Stimulated activated memory B cell treated with anti-CD40 and anti-IgM and Interleukin-4, amounts not matched to agents 10 μg/mL and 1 μg/mL and 100 μg/mL, for 72 hours (primary cell): ENCODE results near the gene TMEM19.
"Not testable (repeated sequence)": the region's sequence is repeated elsewhere in the genome, so short reads cannot be mapped to it uniquely, and the experiment has no call there.

Experiments used
- ATAC-seq: fragments of 150-1000 bp; cut with Tn5 transposase; 2 replicates; pipeline ENCODE4 v1.10.0; 2021
- H3K27ac Mint-ChIP-seq: one replicate; pipeline ENCODE4 v1.8.0; 2022; ENCODE audit warnings: mild to moderate bottlenecking, mixed read lengths
- H3K27me3 Mint-ChIP-seq: one replicate; pipeline ENCODE4 v1.8.0; 2022; ENCODE audit warnings: mixed read lengths
- H3K36me3 Mint-ChIP-seq: one replicate; pipeline ENCODE4 v1.8.0; 2022; ENCODE audit warnings: mixed read lengths
- H3K4me1 Mint-ChIP-seq: one replicate; pipeline ENCODE4 v1.8.0; 2022; ENCODE audit warnings: mixed read lengths
- H3K4me3 Mint-ChIP-seq: one replicate; pipeline ENCODE4 v1.8.0; 2022; ENCODE audit warnings: mild to moderate bottlenecking, moderate library complexity, mixed read lengths
- H3K9me3 Mint-ChIP-seq: one replicate; pipeline ENCODE4 v1.8.0; 2022; ENCODE audit warnings: mixed read lengths

TMEM19 gene

DNA sequence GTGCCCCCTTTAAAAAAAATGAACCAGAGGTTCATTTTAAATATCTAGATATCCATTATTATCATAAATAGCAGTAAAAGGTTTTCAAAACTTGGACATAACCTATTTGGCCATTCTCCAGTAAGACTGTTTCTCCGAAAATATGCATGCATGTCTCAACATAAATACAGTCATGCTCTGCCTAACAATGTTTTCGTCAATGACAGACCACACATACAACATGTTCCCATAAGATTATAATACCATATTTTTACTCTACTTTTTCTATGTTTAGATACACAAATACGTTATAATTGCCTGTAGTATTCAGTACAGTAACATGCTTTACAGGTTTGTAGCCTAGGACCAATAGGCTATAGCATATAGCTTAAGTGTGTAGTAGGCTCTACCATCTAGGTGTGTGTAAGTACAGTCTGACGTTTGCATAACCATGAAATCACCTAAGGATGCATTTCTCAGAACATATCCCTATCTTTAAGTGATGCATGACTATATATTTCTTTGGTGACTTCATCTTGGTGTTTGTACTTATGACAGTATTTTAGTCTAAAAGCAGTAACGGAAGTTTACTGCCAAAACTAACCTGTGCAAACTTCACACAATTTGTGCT, 3.2 kb downstream of the TMEM19 start:
- Mint-ChIP-seq H3K4me1 (peaks cover 42% of the 10 kb centered on the region), H3K4me3 (peak overlapping the region; percentile 96), H3K27ac (peak overlapping the region; percentile 88), H3K27me3 (no peaks in the 10 kb centered on the region), H3K9me3 (no peaks in the 10 kb centered on the region), H3K36me3 (peaks cover 5% of the 10 kb centered on the region)
- ATAC-seq = no peak

DNA sequence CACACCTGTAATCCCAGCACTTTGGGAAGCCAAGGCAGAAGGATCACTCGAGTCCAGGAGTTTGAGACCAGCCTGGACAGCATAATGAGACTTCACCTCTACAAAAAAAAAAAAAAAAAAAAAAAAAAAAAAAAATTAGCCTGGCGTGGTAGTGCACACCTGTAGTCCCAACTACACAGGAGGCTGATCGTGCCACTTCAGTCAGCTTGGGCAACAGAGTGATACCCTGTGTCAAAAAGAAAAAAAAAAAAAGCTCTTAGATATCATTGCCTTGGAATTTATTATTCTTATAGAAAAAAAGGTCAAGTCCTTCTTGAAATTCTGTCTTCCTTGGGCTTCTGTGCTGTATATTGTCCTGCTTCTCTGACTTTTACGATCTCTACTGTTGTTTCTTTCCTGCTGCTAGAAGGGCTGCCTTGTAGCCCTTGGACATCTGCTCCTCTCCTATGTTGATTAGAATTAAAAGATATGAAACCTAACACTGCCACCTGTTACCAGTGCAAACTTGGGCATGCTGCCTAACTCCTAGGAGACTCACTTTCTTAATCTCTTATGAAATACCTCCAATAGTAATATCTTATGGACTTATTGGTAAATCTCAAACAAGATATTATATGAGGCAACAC, 5.7 kb downstream of the TMEM19 start:
- no peaks in the 10 kb centered on the region for H3K27me3 Mint-ChIP-seq
- no peaks in the 10 kb centered on the region for H3K9me3 Mint-ChIP-seq
- peak overlapping the region; percentile 46 for H3K4me3 Mint-ChIP-seq
- H3K36me3 Mint-ChIP-seq = peaks cover 5% of the 10 kb centered on the region
- H3K27ac Mint-ChIP-seq = peak overlapping the region; percentile 70
- H3K4me1 Mint-ChIP-seq = peaks cover 56% of the 10 kb centered on the region
- ATAC-seq = no peak

DNA sequence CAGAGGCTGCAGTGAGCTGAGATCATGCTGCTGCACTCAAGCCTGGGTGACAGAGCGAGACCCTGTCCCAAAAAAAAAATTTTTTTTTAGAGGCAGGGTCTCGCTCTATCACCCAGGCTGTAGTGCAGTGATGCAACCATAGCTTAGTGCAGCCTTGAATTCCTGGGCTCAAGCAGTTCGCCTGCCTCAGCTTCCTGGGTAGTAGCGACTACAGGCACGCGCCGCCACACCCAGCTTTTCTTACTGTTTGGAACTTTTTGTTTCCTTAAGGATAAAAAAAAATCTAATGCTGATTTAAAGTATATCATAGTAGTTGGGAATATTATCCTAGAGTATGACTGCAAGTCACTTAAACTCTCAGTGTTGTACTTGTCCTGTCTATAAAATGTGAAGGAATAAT, 7.2 kb downstream of the TMEM19 start:
- no peaks in the 10 kb centered on the region for H3K9me3 Mint-ChIP-seq
- H3K4me3 Mint-ChIP-seq = no peak overlapping the region
- no peaks in the 10 kb centered on the region for H3K27me3 Mint-ChIP-seq
- peak overlapping the region; percentile 81 for H3K27ac Mint-ChIP-seq
- H3K4me1 Mint-ChIP-seq = peaks cover 53% of the 10 kb centered on the region
- no peak for ATAC-seq
- H3K36me3 Mint-ChIP-seq = peaks cover 10% of the 10 kb centered on the region

DNA sequence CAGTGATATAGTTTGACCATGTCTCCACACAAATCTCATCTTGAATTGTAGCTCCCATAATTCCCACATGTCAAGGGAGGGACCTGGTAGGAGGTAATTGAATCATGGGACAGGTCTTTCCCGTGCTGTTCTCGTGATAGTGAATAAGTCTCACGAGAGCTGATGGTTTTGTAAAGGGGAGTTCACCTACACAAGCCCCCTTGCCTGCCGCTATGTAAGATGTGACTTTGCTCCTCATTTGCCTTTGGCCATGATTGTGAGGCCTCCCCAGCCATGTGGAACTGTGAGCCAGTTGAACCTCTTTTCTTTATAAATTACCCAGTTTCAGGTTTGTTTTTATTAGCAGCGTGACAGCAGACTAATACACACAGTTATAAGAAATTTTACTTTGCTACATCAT, 7.8 kb downstream of the TMEM19 start:
- Mint-ChIP-seq H3K36me3 (peaks cover 15% of the 10 kb centered on the region), H3K4me1 (peaks cover 55% of the 10 kb centered on the region), H3K4me3 (peak overlapping the region; percentile 57), H3K27ac (peak overlapping the region; percentile 81)
- not testable (repeated sequence) for H3K9me3 Mint-ChIP-seq, H3K27me3 Mint-ChIP-seq, ATAC-seq

DNA sequence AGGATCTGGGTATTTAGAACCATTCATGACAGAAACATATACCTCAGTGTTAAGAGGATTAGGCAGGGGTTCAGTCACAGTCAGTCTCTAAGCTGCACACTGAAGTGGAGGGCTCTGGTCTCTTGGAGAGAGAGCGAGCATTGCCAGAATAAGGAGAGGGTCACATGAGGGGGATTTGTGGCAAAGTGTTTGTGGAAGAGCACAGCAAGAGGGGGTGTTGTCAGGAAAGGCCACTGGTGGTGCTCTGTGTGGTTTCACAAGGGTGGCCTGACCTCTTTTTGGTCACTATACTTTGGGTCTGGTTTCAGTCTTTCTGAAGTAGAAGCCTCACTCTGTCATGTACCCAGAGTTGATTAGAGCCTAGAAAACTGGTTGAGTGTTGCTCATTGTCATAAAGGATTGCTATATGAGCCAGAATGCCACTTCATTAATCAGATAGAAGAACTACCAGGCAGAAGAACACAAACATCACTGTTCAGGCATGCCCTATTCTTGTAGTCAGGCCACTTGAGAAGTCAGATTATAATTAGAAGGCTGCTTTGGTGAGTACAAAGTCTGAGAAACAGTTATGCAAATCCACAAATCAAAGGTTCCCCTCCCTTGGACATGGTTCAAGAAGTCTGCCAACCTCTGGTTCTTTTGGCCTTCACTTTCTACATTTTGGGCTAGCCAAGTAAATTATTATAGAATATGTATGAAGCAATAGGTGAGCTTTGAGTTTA, 8.4 kb downstream of the TMEM19 start:
- peak; percentile 90 for ATAC-seq
- Mint-ChIP-seq H3K27ac (peak overlapping the region; percentile 81), H3K36me3 (peaks cover 21% of the 10 kb centered on the region), H3K27me3 (no peaks in the 10 kb centered on the region), H3K4me1 (peaks cover 57% of the 10 kb centered on the region), H3K4me3 (peak overlapping the region; percentile 57), H3K9me3 (no peaks in the 10 kb centered on the region)

DNA sequence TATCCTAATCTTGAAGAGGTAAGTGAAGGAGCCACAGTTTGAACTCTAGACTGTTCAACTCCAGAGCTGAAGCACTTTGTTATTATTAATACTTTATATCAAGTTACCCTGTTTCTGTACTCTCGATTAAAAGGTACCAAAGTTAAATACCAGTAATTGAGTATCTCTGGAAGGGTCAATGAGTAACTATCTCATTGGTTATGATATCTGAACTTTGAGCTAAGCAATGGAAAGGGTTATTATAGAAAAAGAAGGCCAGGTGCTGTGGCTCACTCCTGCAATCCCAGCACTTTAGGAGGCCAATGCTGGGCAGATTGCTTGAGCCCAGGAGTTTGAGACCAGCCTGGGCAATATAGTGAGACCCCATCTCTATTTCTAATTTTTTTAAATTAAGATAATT, 9.9 kb downstream of the TMEM19 start:
- peaks cover 46% of the 10 kb centered on the region for H3K4me1 Mint-ChIP-seq
- no peak overlapping the region for H3K4me3 Mint-ChIP-seq
- no peaks in the 10 kb centered on the region for H3K9me3 Mint-ChIP-seq
- no peak for ATAC-seq
- H3K27me3 Mint-ChIP-seq = no peaks in the 10 kb centered on the region
- no peak overlapping the region for H3K27ac Mint-ChIP-seq
- H3K36me3 Mint-ChIP-seq = peaks cover 32% of the 10 kb centered on the region

DNA sequence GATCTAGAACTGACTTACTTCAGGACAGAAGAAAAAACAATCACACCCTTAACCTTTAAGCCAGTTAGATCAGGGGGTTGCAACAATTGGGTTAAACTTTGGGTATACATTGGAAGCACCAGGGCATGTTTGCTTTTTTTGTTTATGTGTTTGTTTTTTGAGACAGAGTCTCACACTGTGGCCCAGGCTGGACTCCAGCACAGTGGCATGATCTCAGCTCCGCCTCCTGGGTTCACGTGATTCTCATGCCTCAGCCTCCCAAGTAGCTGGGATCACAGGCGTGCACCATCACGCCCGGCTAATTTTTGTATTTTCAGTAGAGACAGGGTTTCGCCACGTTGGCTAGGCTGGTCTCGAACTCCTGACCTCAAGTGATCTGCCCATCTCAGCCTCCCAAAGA, 16.3 kb downstream of the TMEM19 start:
- Mint-ChIP-seq H3K36me3 (peaks cover 41% of the 10 kb centered on the region), H3K4me1 (peaks cover 14% of the 10 kb centered on the region)
- H3K27me3 Mint-ChIP-seq, H3K27ac Mint-ChIP-seq, ATAC-seq, H3K4me3 Mint-ChIP-seq, H3K9me3 Mint-ChIP-seq: not testable (repeated sequence)

DNA sequence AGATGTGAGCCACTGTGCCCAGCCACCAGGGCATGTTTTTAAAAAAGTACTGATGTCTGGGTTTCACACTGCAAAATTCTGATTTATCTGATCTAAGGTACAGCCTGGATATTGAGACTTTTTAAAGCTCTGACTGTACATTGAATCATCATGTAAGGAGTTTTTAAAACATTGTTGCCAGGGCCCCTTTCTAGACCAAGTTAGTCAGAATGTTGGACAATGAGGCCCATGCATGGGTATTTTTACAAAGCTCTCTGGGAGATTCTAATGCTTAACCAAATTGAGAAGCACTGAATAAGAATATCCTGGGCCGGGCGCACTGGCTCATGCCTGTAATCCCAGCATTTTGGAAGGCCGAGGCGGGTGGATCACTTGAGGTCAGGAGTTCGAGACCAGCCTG, 16.7 kb downstream of the TMEM19 start:
- Mint-ChIP-seq H3K27ac (no peak overlapping the region), H3K36me3 (peaks cover 45% of the 10 kb centered on the region), H3K4me1 (peaks cover 17% of the 10 kb centered on the region), H3K27me3 (no peaks in the 10 kb centered on the region), H3K4me3 (no peak overlapping the region), H3K9me3 (no peaks in the 10 kb centered on the region)
- ATAC-seq = no peak

DNA sequence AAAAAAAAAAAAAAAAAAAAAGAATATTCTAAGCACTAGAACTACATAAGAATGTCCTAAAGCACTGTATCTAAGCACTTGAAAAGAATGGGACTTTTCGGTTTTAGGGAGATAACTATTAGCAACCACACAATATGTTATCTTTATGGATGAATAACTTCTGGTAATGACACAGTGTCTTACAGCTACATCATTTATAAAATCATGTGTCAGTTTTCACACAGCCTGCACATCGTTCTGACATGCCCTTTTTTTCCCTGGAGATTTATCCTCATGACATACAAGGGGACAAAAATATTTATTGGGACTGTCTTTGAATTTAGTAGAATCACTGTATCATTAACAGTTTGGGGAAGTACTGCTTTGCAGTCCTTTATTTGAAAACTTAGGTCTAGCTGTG, 17.3 kb downstream of the TMEM19 start:
- no peak for ATAC-seq
- H3K27ac Mint-ChIP-seq = no peak overlapping the region
- peaks cover 46% of the 10 kb centered on the region for H3K36me3 Mint-ChIP-seq
- H3K4me3 Mint-ChIP-seq = no peak overlapping the region
- no peaks in the 10 kb centered on the region for H3K27me3 Mint-ChIP-seq
- no peaks in the 10 kb centered on the region for H3K9me3 Mint-ChIP-seq
- H3K4me1 Mint-ChIP-seq = peaks cover 18% of the 10 kb centered on the region

DNA sequence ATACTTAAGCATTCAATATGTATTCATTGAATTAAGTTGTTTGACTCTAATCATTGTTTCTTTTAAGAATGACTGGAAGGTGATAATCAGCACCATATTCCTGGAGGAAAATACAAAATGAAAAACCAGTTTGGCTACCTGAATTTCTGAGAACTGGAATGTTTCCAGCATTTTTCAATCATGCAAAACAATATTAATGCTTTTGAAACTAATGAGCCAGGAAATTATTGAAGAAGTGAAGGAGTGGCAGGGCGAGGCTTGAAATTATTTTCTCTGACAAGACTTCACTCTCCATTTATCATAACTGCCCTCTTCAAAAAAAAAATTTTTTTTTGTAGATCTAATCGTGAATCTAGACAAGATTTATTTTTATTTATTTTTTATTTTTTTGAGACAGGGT, 19.0 kb downstream of the TMEM19 start:
- H3K9me3 Mint-ChIP-seq = no peaks in the 10 kb centered on the region
- H3K36me3 Mint-ChIP-seq = peaks cover 44% of the 10 kb centered on the region
- no peak overlapping the region for H3K27ac Mint-ChIP-seq
- H3K4me3 Mint-ChIP-seq = no peak overlapping the region
- peaks cover 22% of the 10 kb centered on the region for H3K4me1 Mint-ChIP-seq
- H3K27me3 Mint-ChIP-seq = no peaks in the 10 kb centered on the region
- ATAC-seq = no peak

DNA sequence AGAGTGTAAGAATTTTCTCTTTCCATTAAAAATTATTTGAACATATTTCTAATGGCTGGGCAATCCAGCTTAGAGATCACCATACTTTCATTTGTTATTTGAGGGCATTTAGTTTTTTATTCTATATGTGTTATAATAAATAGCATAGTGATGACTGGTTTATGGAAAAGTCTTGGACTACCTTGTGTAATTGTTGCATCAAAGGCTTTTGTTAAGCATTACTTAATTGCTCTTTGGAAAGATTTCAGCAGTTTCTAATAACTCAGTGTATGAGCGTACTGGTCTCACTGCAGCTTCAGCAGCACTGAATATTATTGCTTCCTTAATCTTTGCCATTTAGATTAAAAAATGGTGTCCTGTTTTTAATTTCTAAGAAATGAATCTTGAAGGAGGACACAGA, 22.8 kb downstream of the TMEM19 start:
- peaks cover 18% of the 10 kb centered on the region for H3K9me3 Mint-ChIP-seq
- H3K27ac Mint-ChIP-seq = no peak overlapping the region
- H3K4me3 Mint-ChIP-seq = no peak overlapping the region
- peaks cover 61% of the 10 kb centered on the region for H3K36me3 Mint-ChIP-seq
- no peaks in the 10 kb centered on the region for H3K27me3 Mint-ChIP-seq
- ATAC-seq = no peak
- peaks cover 22% of the 10 kb centered on the region for H3K4me1 Mint-ChIP-seq

DNA sequence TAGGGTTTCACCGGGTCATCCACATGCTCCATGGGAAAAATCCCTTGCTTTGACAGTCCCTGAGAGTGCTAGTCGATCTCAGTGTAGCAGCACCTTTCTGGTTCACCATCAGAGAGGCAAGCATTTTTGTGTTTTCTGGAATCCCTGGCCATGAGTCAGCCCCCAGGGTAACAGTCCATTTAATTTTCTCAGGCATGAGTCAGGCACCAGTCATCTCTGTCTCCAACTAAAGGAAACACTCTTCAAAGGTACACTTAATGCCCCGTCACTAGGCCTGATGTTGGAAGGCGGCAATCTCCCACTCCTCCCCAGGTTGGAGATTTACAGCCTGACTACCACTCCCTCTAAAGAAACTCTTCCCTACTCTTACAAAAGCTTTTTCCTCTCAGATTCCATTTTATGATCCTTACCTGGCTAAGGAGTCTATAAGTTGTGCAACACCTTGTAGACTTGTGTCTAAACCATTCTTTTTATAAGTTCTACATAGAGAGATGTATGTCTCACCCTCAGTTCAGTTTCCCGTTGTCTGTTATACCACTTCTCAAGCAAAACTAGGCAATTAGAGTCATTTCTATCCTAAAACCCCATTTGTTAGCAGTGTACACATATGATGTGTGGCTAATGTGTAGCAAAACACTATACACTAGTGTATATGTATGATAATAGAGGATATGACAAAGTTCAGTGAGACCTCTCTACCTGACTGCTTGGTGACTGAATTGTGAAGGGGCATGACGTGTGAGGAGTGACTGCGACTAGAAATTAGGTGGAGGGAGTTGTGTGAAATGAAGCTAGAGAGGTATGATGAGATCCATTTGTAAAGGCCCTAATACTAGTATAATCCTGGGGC, 24.6 kb downstream of the TMEM19 start:
- H3K27ac Mint-ChIP-seq = no peak overlapping the region
- no peak for ATAC-seq
- peaks cover 21% of the 10 kb centered on the region for H3K9me3 Mint-ChIP-seq
- no peaks in the 10 kb centered on the region for H3K27me3 Mint-ChIP-seq
- peaks cover 55% of the 10 kb centered on the region for H3K36me3 Mint-ChIP-seq
- no peak overlapping the region for H3K4me3 Mint-ChIP-seq
- H3K4me1 Mint-ChIP-seq = peaks cover 22% of the 10 kb centered on the region

DNA sequence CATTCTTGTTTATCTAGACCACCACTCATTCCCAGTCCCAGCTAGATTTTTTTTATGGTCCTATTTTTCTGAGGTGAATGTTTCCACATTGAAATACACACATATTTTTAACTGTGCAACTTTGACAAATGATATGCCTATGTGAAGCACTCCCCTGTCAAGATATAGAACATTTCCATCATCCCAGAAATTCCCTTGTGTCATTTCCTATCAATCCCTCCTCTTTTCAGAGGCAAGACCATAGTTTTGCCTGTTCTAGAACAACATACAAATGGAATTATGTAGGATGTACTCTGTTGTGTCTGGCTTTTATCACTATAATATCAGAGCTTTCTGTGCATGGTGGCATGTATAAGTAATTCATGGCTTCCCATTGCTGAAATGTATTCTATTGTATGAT, 32.7 kb downstream of the TMEM19 start:
- ATAC-seq = no peak

DNA sequence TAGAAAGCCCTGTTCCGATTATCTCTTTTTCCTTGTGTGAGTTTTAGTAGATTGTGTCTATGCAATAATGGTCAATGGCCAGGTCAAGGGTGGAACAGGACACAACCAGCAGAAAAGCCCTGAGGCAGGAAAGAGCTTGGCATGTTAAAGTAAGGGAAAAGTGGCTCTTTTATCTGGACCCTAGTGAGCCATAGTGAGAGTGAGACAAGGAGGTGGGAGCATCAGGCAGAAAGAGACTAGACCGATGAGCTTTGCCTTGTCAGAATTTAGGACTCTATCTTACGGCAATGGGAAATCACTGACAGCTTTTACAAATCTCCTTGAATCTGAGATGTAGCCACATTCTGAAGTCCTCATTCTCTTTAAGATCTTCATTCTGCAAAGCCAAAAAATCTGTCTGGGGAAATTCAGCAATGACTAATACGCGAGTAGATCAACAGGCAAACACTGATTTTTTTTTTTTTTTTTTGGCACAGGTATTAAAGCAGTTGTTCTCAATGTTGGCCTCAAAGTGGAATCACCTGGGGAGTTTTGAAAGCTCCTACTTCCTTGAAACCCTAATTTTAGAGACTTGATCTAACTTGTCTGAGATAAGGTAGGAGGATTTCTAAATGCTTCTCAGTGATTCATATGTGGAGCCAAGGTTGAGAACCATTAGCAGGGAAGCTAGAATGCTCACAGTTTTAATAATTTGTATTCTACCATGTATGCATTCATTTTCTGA, 33.9 kb downstream of the TMEM19 start:
- H3K4me1 Mint-ChIP-seq = no peaks in the 10 kb centered on the region
- H3K9me3 Mint-ChIP-seq = peaks cover 5% of the 10 kb centered on the region
- H3K36me3 Mint-ChIP-seq = no peaks in the 10 kb centered on the region
- no peak for ATAC-seq
- H3K27ac Mint-ChIP-seq = no peak overlapping the region
- H3K4me3 Mint-ChIP-seq = no peak overlapping the region
- H3K27me3 Mint-ChIP-seq = no peaks in the 10 kb centered on the region

More for the DNA sequence above, 32.7 kb downstream of the TMEM19 start:
- Mint-ChIP-seq H3K27me3 (no peaks in the 10 kb centered on the region), H3K4me1 (no peaks in the 10 kb centered on the region), H3K4me3 (no peak overlapping the region), H3K36me3 (no peaks in the 10 kb centered on the region), H3K9me3 (peaks cover 8% of the 10 kb centered on the region), H3K27ac (no peak overlapping the region)
